Upper lobe of left lung (tissue), 4 donors: ENCODE measurements around the gene CDHR1.

Experiments
- POLR2A ChIP-seq, 4 donors: fragments of 450-650 bp; IDR thresholded peaks; one replicate each; pipeline ENCODE4 v1.5.1; 2016 to 2017; ENCODE audit warnings: antibody characterized with exemption in 4 of 4, mild to moderate bottlenecking in 2 of 4
- POLR2AphosphoS5 ChIP-seq, 2 donors: sonication (generic); formaldehyde crosslinking; IDR thresholded peaks; one replicate each; pipeline ENCODE4 v1.5.1; 2017; ENCODE audit warnings: antibody characterized with exemption in 2 of 2
- TF ChIP-seq, protein P1 (sequence below), 6 experiments: fragments of 450-650 bp in 4 of 6; fragments of 200-600 bp in 2 of 6; sonication (generic) in 2 of 6; IDR thresholded peaks; one replicate each; pipeline ENCODE4 v1.5.1; 2016 to 2019; ENCODE audit warnings: antibody characterized with exemption in 6 of 6

DNA sequence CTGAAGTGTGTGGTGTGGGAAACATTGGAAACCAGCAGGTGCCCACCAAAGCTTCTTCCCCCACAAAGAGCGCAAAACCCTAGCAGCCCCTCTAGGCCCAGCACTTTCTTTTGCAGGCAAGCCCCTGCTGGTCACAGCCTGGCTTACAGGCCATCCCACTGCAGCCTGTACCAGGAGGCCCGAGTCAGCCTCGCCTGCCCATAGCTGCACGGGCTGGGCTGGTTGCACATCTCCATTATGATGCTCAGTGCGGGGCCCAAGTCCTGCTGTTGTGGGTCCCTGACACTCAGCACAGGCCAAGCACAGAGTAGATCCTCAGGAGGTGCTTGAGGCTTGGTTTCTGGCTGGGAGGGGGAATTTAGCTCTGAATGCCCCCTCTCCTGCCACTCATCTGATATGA is 8.0 kb downstream of the CDHR1 start:
- TF ChIP-seq POLR2A (IDR thresholded peaks at IDR 0.05) (no peak), POLR2AphosphoS5 (IDR thresholded peaks at IDR 0.05) (no peak)
- TF ChIP-seq, protein P1, sequence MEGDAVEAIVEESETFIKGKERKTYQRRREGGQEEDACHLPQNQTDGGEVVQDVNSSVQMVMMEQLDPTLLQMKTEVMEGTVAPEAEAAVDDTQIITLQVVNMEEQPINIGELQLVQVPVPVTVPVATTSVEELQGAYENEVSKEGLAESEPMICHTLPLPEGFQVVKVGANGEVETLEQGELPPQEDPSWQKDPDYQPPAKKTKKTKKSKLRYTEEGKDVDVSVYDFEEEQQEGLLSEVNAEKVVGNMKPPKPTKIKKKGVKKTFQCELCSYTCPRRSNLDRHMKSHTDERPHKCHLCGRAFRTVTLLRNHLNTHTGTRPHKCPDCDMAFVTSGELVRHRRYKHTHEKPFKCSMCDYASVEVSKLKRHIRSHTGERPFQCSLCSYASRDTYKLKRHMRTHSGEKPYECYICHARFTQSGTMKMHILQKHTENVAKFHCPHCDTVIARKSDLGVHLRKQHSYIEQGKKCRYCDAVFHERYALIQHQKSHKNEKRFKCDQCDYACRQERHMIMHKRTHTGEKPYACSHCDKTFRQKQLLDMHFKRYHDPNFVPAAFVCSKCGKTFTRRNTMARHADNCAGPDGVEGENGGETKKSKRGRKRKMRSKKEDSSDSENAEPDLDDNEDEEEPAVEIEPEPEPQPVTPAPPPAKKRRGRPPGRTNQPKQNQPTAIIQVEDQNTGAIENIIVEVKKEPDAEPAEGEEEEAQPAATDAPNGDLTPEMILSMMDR (IDR thresholded peaks at IDR 0.05), result no peak
